GM12878 (cell line): ENCODE data around the gene CTIF. TPM values are rescaled to one million over a fixed set of nuclear protein-coding genes. Genes with fewer than 3 reads are reported as not detected.
"Not testable (repeated sequence)": the region's sequence is repeated elsewhere in the genome, so short reads cannot be mapped to it uniquely, and the experiment has no call there.

ENCODE experiments used
- ATAC-seq: fragments of 200-7000 bp; cut with Tn5 transposase; 3 replicates; pipeline ENCODE4 v1.9.1; 2020; ENCODE audit warnings: mild to moderate bottlenecking, moderate library complexity
- BruUV-seq: library from RNA; stranded (reverse); fragments of 400-500 nt; replicated peaks from 2 replicates; lab custom pipeline; 2021; lab: Mats Ljungman, UMichigan
- CTCF ChIA-PET: fragments of 300-600 bp; sonication (Branson Sonifier 250); formaldehyde crosslinking; extraction: SDS; loops from one replicate; lab custom pipeline; 2021; ENCODE audit warnings: inconsistent platforms; lab: Yijun Ruan, JAX
- POLR2A ChIA-PET: fragments of 350-600 bp; formaldehyde crosslinking; extraction: SDS; loops from one replicate; lab custom pipeline; 2021; ENCODE audit warnings: inconsistent platforms; lab: Charles Lee
- RAD21 ChIA-PET: fragments of 300-600 bp; sonication (Branson Sonifier 250); formaldehyde crosslinking; loops from one replicate; lab custom pipeline; 2023; ENCODE audit warnings: antibody characterized with exemption; ENCODE audit not compliant: unreplicated experiment; lab: Charles Lee
- SMC1A ChIA-PET: fragments of 300-600 bp; sonication (Branson Sonifier 250); formaldehyde crosslinking; loops from one replicate; lab custom pipeline; 2023; ENCODE audit not compliant: unreplicated experiment, uncharacterized antibody; lab: Charles Lee
- DNase-seq: peaks from one replicate; pipeline ENCODE4 v3.0.0-alpha.2; 2011; ENCODE audit warnings: low read depth, low spot score
- FAIRE-seq: peaks from 3 replicates; lab custom pipeline; 2011; peaks lifted over from hg19 to GRCh38; lab: Jason Lieb, UNC
- H2AFZ ChIP-seq: 2 replicates; pipeline ENCODE4 v1.6.0; 2011; ENCODE audit warnings: low read depth, low read length, control low read depth; ENCODE audit not compliant: control insufficient read depth
- H3K27ac ChIP-seq: 2 replicates; pipeline ENCODE4 v1.5.1; 2011; ENCODE audit warnings: control low read depth; ENCODE audit not compliant: control insufficient read depth, insufficient read depth
- H3K27me3 ChIP-seq, 2 experiments: replicated peaks in 1 of 2; 2 replicates each; pipeline versions ENCODE4 v1.6.0 to v1.6.1; 2011; ENCODE audit warnings: low read length in 1 of 2; ENCODE audit not compliant: control insufficient read depth in 2 of 2, insufficient read depth in 2 of 2
- H3K36me3 ChIP-seq, 2 experiments: 2 replicates each; pipeline ENCODE4 v1.5.1; 2011; ENCODE audit warnings: low read length in 1 of 2; ENCODE audit not compliant: control insufficient read depth in 2 of 2, insufficient read depth in 2 of 2
- H3K4me1 ChIP-seq: 2 replicates; pipeline ENCODE4 v1.6.1; 2011; ENCODE audit warnings: mild to moderate bottlenecking, low read length, moderate library complexity, mixed read lengths; ENCODE audit not compliant: control insufficient read depth, insufficient read depth
- H3K4me2 ChIP-seq: 2 replicates; pipeline ENCODE4 v1.6.0; 2011; ENCODE audit warnings: control low read depth; ENCODE audit not compliant: control insufficient read depth, insufficient read depth
- H3K4me3 ChIP-seq: fragments of 200-600 bp; sonication (generic); 2 replicates; pipeline ENCODE4 v1.5.1; 2016
- H3K79me2 ChIP-seq: 2 replicates; pipeline ENCODE4 v1.6.0; 2011; ENCODE audit warnings: low read length; ENCODE audit not compliant: control insufficient read depth, insufficient read depth
- H3K9ac ChIP-seq: 2 replicates; pipeline ENCODE4 v1.8.0; 2011; ENCODE audit warnings: low read length, control low read depth, mixed read lengths; ENCODE audit not compliant: control insufficient read depth, insufficient read depth
- H3K9me3 ChIP-seq: replicated peaks from 3 replicates; pipeline ENCODE4 v1.5.1; 2011; ENCODE audit warnings: mild to moderate bottlenecking, low read length; ENCODE audit not compliant: control insufficient read depth, insufficient read depth
- H4K20me1 ChIP-seq: 2 replicates; pipeline ENCODE4 v1.6.0; 2011; ENCODE audit not compliant: control insufficient read depth, insufficient read depth
- EED ChIP-seq: sonication (generic); IDR thresholded peaks from 2 replicates; pipeline ENCODE4 v1.6.1; 2016; ENCODE audit warnings: antibody characterized with exemption, low read depth
- JUNB ChIP-seq: IDR thresholded peaks from 2 replicates; pipeline ENCODE4 v1.6.1; 2016; ENCODE audit warnings: antibody characterized with exemption, mild to moderate bottlenecking
- SMAD5 ChIP-seq: IDR thresholded peaks from 2 replicates; pipeline ENCODE4 v1.6.1; 2016; ENCODE audit warnings: antibody characterized with exemption, low read depth
- YBX1 ChIP-seq: fragments of 450-650 bp; IDR thresholded peaks from 2 replicates; pipeline ENCODE4 v1.6.1; 2016; ENCODE audit warnings: antibody characterized with exemption
- WGBS: methylation state at CpG from one replicate; pipeline ENCODE4 v1.1.6; 2016; ENCODE audit warnings: low lambda C conversion rate; ENCODE audit not compliant: insufficient replicate concordance, insufficient coverage; ENCODE audit errors: missing lambda C conversion rate; 5-methylcytosine and 5-hydroxymethylcytosine counted together
- in situ Hi-C: fragments of 300-500 bp; cut with MboI; formaldehyde crosslinking; loops from 9 replicates; pipeline ENCODE4 v1.14.3; 2018; ENCODE audit warnings: mixed read lengths
- intact Hi-C: fragments of 100-400 bp; cut with micrococcal nuclease; formaldehyde crosslinking; loops from one replicate; pipeline ENCODE4 v1.14.2; 2022; ENCODE audit not compliant: unreplicated experiment
- polyA plus RNA-seq, 11 experiments: library from polyadenylated mRNA; depleted of rRNA in 4 of 11; unstranded in 6 of 11; stranded (reverse) in 5 of 11; fragments of >200 nt; fragmentation: Nextera tagmentation in 4 of 11; fragmentation: Illumina TruSeq in 1 of 11; extraction: Ambion mirVana in 4 of 11; extraction: Trizol in 1 of 11; gene quantifications; 1 replicate in 1 of 11; 2 replicates in 10 of 11; pipeline versions ENCODE4 v1.2.1 to v1.2.3, GENCODE V29; 2011 to 2016; ENCODE audit warnings: inconsistent platforms in 2 of 11, missing spikeins in 2 of 11, low read depth in 1 of 11
- total RNA-seq, 4 experiments: library from RNA; depleted of rRNA in 3 of 4; stranded (reverse); fragments of >200 nt in 3 of 4; fragmentation: Illumina TruSeq in 1 of 4; extraction: Trizol in 1 of 4; gene quantifications; 2 replicates each; pipeline versions ENCODE4 v1.2.1 to v1.2.3, GENCODE V29; 2013 to 2021
- TF ChIP-seq, protein P1 (sequence below): IDR thresholded peaks from 2 replicates; pipeline ENCODE4 v1.6.1; 2011; ENCODE audit warnings: borderline replicate concordance, low read depth, mild to moderate bottlenecking, moderate library complexity, mixed read lengths, low read length; ENCODE audit not compliant: insufficient read depth; ENCODE audit errors: extremely low read length
- TF ChIP-seq, protein P2 (sequence below): fragments of 450-650 bp; IDR thresholded peaks from 2 replicates; pipeline ENCODE4 v1.6.1; 2017; ENCODE audit warnings: mild to moderate bottlenecking

The CTIF gene
- total and polyA plus RNA-seq, 10 of the 15 experiments (the other 5 are each of a cell fraction or from before 2014, with no cell fraction given): 0.06 to 11.6 (median 2.5) TPM

DNA sequence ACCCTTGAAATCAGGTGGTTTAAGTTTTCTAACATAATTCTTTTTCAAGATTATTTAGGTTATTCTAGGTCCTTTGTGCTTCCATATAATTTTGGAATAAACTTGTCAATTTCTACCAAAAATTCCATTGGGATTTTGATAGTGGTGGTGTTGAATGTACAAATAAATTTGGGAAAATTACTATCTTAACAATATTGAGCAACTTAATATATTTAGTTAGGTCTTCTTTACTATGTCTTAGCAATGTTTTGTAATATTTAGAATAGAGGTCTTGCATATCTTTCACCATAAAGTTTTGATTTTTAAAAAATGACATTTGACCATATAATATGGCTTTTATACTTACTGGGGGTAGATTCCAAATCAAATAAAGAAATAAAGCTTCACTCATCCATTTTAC is 34.0 kb upstream of the CTIF start:
- intact Hi-C loops (no loop called here), in situ Hi-C loops (no loop called here)
- H3K4me2 ChIP-seq: no peak overlapping the region
- H3K27ac ChIP-seq: no peak overlapping the region
- CTCF ChIA-PET: no interaction called here
- BruUV-seq: no TSS peak
- POLR2A ChIA-PET: no interaction called here
- no peaks in the 10 kb centered on the region; the same call in 1 of the 3 replicates for H3K9me3 ChIP-seq
- DNase-seq: no peak
- no peak overlapping the region for H2AFZ ChIP-seq
- H4K20me1 ChIP-seq: no peaks in the 10 kb centered on the region
- no peak for ATAC-seq
- no peaks in the 10 kb centered on the region for H3K79me2 ChIP-seq
- no peaks in the 10 kb centered on the region for H3K4me1 ChIP-seq
- SMC1A ChIA-PET: no interaction called here
- RAD21 ChIA-PET: no interaction called here
- no peak for FAIRE-seq
- H3K27me3 ChIP-seq: no peaks in the 10 kb centered on the region
- H3K36me3 ChIP-seq: no peaks in the 10 kb centered on the region
- H3K4me3 ChIP-seq: no peak overlapping the region
- no peak overlapping the region for H3K9ac ChIP-seq
- TF ChIP-seq, protein P1, sequence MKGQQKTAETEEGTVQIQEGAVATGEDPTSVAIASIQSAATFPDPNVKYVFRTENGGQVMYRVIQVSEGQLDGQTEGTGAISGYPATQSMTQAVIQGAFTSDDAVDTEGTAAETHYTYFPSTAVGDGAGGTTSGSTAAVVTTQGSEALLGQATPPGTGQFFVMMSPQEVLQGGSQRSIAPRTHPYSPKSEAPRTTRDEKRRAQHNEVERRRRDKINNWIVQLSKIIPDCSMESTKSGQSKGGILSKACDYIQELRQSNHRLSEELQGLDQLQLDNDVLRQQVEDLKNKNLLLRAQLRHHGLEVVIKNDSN: no peak
- no peak for TF ChIP-seq SMAD5
- TF ChIP-seq EED: no peak
- no peak for TF ChIP-seq JUNB
- no peak for TF ChIP-seq YBX1
- TF ChIP-seq, protein P2, sequence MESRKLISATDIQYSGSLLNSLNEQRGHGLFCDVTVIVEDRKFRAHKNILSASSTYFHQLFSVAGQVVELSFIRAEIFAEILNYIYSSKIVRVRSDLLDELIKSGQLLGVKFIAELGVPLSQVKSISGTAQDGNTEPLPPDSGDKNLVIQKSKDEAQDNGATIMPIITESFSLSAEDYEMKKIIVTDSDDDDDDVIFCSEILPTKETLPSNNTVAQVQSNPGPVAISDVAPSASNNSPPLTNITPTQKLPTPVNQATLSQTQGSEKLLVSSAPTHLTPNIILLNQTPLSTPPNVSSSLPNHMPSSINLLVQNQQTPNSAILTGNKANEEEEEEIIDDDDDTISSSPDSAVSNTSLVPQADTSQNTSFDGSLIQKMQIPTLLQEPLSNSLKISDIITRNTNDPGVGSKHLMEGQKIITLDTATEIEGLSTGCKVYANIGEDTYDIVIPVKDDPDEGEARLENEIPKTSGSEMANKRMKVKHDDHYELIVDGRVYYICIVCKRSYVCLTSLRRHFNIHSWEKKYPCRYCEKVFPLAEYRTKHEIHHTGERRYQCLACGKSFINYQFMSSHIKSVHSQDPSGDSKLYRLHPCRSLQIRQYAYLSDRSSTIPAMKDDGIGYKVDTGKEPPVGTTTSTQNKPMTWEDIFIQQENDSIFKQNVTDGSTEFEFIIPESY: no peak

DNA sequence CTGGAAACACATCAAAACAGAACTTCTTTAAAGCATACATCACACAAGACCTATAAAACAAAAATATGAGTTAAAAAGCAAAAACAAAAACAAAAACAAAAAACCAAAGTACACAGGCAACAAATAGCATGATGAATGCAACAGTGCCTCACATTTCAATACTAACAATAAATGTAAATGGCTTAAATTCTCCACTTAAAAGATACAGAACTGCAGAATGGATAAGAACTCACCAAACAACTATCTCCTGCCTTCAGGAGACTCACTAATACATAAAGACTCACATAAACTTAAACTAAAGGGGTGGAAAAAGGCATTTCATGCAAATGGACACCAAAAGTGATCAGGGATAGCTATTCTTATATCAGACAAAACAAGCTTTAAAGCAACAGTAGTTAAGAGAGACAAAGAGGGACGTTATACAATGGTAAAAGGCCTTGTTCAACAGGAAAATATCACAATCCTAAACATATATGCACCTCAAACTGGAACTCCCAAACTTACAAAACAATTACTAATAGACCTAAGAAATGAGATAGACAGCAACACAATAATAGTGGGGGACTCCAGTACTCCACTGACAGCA is 31.8 kb upstream of the CTIF start:
- POLR2A ChIA-PET, intact Hi-C loops, H2AFZ ChIP-seq, ATAC-seq, SMC1A ChIA-PET, H4K20me1 ChIP-seq, H3K4me1 ChIP-seq, in situ Hi-C loops, RAD21 ChIA-PET, DNase-seq, H3K4me3 ChIP-seq, CTCF ChIA-PET, H3K27ac ChIP-seq, H3K36me3 ChIP-seq, H3K9ac ChIP-seq, H3K4me2 ChIP-seq, H3K79me2 ChIP-seq, BruUV-seq, H3K27me3 ChIP-seq, H3K9me3 ChIP-seq, FAIRE-seq: not testable (repeated sequence)
- 0% methylated on average over 1 of the region's 1 CpG for WGBS

DNA sequence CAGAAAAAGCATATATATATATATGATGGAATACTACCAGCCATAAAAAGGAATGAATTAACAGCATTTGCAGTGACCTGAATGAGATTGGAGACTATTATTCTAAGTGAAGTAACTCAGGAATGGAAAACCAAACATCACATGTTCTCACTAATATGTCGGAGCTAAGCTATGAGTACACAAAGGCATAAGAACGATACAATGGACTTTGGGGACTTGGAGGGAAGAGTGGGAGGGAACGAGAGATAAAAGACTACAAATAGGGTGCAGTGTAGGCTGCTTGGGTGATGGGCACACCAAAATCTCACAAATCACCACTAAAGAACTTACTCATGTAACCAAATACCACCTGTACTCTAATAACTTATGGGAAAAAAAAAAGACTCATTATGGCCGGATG is 26.3 kb upstream of the CTIF start:
- FAIRE-seq, H2AFZ ChIP-seq, ATAC-seq, H3K79me2 ChIP-seq, H3K27ac ChIP-seq, RAD21 ChIA-PET, BruUV-seq, H3K4me3 ChIP-seq, H3K9ac ChIP-seq, DNase-seq, H3K27me3 ChIP-seq, intact Hi-C loops, H3K4me1 ChIP-seq, H3K9me3 ChIP-seq, H3K36me3 ChIP-seq, H3K4me2 ChIP-seq, H4K20me1 ChIP-seq, in situ Hi-C loops, POLR2A ChIA-PET, CTCF ChIA-PET: not testable (repeated sequence)
- SMC1A ChIA-PET: interaction anchor here (0.8 kb wide), 1 partner anchor 673 kb away, joined by 3 read pairs; no protein-coding TSS in a partner anchor
- WGBS: 37% methylated on average over 4 of the region's 4 CpGs
